HG03521 (cell line): ENCODE results near the gene ARFGEF3.

ENCODE experiments used
- ATAC-seq: cut with Tn5 transposase; IDR thresholded peaks from one replicate; pipeline ENCODE4 v1.9.1; 2021; ENCODE audit warnings: mild to moderate bottlenecking, moderate library complexity; ENCODE audit not compliant: unreplicated experiment

Gene ARFGEF3

DNA sequence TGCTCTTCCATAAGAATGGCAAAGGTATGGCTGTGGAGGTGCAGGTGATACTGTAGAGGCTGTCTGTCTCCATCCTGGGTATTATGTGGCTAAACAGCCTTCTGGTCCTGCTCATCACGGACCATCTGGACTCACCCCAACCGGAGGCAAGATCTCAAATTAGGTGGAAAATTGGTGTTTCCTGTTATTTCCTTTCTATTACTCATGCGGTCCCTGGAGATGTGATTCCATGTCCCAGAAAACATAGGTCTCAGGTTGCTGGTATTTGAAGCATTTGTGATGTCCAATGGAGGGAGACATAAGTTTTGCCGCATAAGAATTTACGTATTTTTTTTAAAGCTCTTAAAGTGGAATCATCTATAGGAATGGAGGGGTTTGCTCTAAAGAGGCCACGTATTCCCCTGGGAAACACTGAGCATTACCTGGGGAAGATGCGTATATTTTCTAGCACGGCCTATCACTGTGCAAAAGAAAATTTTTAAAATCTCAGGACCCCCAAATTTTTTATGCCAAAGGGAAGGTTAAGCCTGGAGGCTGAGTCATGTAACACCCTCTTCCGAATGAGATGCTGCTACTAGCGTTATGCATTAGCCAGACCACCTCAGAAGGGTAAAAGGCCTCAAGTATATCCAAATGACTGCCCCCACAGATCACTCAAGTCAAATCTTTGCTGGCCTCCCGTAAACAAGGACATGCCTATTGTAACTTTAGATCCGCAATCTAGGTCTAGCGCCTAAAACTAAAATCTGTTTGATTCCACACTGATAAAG is 78.9 kb downstream of the ARFGEF3 start:
- ATAC-seq, result no peak

- ATAC-seq, result no peak
Observed at GRCh38 chr6:138241381-138241780, 79.6 kb downstream of the ARFGEF3 start.

DNA sequence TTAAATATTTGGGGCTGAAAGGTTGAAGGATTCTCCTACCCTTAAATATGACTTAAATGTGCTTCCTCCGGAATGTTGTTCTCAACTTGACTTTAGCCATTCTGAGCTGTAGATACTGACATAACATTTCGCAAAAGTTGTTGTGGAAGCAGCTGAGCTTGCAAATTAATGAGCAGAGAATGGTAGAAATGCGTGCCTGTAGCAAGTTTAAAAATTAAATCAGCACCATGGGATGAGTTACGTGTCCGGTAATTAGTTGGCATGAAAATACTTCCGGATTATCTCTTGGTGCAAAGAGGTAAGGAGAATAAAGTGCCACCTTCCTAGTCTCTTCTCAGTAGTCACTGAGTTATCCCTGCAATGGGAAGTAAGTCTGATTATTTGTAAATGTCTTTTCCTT is 80.2 kb downstream of the ARFGEF3 start:
- no peak for ATAC-seq

DNA sequence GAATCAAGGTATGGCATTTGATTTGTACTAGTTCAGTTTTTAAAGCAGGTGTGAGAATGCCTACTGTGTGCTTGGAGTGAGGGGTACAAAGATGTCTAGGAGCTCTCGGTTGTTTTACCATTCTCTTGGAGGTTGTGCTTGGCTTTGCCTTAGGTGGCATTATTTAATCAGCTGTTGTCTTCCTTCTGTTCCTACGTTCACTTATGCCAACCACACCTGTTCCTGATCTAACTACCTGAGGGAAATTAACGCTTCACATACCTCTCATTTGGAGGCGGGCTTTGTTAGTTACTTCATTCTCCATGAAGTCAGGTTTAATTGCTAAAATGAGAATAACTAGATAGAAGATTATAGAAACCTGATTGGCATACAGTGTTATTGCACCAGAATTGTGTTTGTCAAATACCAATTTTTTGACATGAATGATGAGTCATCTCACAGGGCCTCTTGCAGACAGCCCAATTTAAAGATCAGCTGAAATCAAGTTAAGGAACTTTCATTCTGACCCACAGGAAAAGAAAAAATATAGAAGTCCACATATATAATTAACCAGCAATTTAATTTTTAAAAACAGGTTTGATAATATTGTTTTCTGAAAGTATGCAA is 81.4 kb downstream of the ARFGEF3 start:
- ATAC-seq, result no peak

GRCh38 chr6:138245751-138246150 is 84.0 kb downstream of the ARFGEF3 start:
- no peak for ATAC-seq

GRCh38 chr6:138246650-138247440 is 85.1 kb downstream of the ARFGEF3 start:
- no peak for ATAC-seq

DNA sequence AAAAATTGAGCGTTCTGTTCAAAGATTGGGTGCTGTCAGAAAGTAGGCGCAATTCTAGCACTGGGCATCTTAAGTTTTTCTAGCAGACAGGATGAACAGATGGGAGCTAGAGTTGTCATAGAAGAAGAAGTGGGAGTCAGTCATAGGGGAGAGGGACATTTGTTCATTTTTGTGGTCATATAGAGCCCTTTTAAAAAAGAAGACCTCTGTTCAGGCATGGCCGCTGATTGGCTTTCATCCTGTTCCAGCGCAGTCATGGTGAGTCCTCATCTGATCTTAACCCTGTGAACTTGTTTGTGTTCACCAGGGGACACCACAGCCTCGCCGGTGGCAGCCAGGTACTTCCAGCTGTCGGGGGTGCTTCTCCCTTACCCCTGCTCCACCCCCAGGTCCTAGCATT is 86.3 kb downstream of the ARFGEF3 start:
- no peak for ATAC-seq

DNA sequence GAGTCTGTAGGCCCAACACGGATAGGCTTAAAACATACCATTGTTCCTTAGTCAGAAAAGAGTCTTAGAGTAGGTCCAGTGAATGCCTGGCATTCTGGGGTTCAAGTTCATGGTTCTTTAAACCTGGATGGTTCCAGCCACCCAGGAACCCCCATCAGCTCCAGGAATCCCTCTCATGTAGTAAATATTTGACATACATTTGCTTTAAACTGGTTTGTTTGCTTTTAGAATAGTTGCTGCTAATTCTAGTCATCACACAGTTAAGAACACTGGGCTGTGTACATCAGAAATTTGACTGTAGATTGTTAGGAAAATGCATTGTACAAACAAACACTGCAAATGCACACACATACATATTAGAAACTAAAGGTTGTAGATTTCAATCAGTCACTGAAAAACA is 87.1 kb downstream of the ARFGEF3 start:
- ATAC-seq, result no peak

DNA sequence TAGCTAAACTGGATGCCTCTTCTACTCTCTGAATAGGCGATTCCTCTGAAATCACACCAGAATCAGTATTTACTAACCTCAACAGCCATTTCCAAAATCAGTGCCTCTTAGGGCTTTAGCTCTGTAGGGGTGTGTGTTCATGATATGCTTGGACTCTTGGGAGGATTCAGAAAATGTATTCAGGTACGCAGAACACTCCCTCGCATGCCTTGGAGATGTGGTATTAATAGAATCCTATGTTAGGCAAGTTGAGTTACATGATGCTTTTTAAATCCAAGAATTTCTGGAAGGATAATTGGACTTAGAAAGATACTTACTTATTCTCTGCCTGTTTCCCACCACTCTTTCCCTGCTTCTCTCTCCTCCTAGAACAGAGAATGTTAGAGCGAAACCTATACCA is 88.3 kb downstream of the ARFGEF3 start:
- ATAC-seq, result no peak

DNA sequence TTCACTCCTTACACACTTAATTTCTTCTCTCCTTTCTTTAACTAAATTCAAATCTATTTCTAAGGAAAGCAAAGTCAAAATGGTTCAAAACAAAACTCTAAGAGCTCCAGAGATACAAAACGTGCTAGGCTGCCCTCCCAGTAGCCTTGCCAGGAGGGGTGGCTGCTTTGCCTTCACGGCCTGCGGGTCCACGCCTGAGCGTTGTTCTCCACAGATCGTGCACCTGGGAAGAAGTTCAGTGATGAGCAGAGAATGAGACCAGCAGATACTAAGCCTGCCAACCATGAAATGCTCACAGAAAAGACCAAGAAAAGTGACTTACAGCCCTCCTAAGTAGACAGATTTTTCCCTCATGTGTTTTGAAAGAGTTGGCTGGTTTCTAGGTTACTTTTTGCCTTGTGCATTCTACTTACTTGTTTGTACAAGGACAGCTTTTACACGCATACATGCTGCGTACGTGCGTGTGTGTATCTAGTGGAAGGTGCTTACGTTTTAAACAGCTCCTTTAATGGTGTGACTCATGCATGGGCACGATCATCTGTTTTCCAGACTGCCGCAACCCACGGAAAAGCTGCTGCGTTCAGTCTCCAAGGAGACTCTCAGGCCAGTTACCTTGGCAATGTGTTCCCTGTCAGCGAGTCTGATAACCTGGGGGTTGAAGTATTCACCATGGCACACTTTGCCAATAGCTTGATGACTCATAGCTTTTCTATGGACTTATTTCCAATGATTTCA is 88.9 kb downstream of the ARFGEF3 start:
- ATAC-seq, result no peak

DNA sequence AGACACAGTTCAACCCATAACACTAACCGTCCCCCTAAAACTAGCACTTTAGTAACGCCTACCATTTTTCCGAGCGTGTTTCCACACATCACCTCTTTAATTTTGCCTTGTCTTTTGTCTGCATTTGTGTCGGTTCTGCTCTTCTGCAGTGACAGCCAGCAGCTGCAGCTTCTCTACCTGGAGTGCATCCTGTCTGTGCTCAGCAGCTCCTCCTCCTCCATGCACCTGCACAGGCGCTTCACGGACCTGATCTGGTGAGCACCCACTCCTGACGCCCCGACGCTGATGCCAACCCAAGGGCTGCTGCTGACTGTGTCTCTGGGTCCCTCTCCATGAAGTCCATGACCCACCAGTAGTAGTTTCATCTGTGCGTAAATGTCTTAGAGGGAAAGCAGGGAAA is 92.0 kb downstream of the ARFGEF3 start:
- ATAC-seq, result no peak

DNA sequence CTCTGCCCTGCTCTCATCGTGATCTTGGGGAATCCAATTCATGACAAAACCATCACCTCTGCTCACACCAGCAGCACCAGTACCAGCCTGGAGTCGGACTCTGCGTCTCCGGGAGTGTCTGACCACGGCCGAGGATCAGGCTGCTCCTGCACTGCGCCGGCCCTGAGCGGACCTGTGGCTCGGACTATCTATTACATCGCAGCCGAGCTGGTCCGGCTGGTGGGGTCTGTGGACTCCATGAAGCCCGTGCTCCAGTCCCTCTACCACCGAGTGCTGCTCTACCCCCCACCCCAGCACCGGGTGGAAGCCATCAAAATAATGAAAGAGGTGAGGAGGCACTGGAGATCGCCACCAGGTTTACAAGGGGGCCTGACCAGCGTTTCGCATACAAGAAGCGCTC is 93.7 kb downstream of the ARFGEF3 start:
- no peak for ATAC-seq

DNA sequence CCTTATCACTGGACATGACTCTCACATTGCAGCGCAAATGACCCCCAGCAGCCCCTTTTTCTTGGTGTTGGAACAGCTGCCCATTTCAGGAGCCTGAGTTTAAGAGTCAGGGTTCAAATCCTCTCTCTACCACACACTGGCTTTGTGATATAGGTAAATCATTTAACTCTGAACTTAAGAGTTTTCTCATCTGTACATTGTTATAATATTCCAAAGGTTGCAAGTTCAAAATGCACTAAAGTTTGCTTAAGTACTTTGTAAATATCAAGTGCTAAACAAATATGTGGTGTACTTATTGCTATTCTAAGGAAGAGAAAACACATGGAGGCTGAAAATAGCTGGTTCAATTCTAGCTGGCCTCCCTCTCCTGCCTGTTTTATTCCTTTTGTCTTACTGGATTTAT is 95.9 kb downstream of the ARFGEF3 start:
- no peak for ATAC-seq

- ATAC-seq, result no peak
Observed at GRCh38 chr6:138258197-138258596, 96.5 kb downstream of the ARFGEF3 start.

- ATAC-seq, result no peak
Observed at GRCh38 chr6:138258991-138259390, 97.3 kb downstream of the ARFGEF3 start.

GRCh38 chr6:138261116-138261780 is 99.5 kb downstream of the ARFGEF3 start:
- no peak for ATAC-seq

GRCh38 chr6:138263963-138264362 is 102.2 kb downstream of the ARFGEF3 start:
- no peak for ATAC-seq

- ATAC-seq, result no peak
Observed at GRCh38 chr6:138264372-138264880, 102.7 kb downstream of the ARFGEF3 start.

GRCh38 chr6:138266095-138266494 is 104.4 kb downstream of the ARFGEF3 start:
- no peak for ATAC-seq
